Left lung (tissue), 10 donors: ENCODE measurements around the gene TMEM244. TPM values are rescaled to one million over a fixed set of nuclear protein-coding genes. Genes with fewer than 3 reads are reported as not detected.

ENCODE experiments used
- ATAC-seq: fragments of 200-7000 bp; cut with Tn5 transposase; one replicate; pipeline ENCODE4 v1.9.1; 2020; ENCODE audit warnings: moderate library complexity
- DNase-seq, 4 donors: peaks; one replicate each; pipeline ENCODE4 v3.0.0-alpha.2; 2013 to 2020
- H3K27ac ChIP-seq, 2 donors: fragments of 200-600 bp; sonication (generic) in 1 of 2; one replicate each; pipeline versions ENCODE4 v1.5.0 to v1.8.0; 2020 to 2021
- H3K27me3 ChIP-seq, 2 donors: fragments of 200-600 bp; sonication (generic) in 1 of 2; one replicate each; pipeline versions ENCODE4 v1.5.0 to v1.8.0; 2020 to 2021
- H3K36me3 ChIP-seq, 2 donors: fragments of 200-600 bp; sonication (generic) in 1 of 2; one replicate each; pipeline versions ENCODE4 v1.5.0 to v1.8.0; 2020 to 2021
- H3K4me1 ChIP-seq, 2 donors: fragments of 200-600 bp; one replicate each; pipeline ENCODE4 v1.8.0; 2021
- H3K4me3 ChIP-seq, 2 donors: fragments of 200-600 bp; sonication (generic) in 1 of 2; one replicate each; pipeline versions ENCODE4 v1.5.0 to v1.8.0; 2020 to 2021; ENCODE audit warnings: mild to moderate bottlenecking in 1 of 2
- H3K9me3 ChIP-seq, 2 donors: fragments of 200-600 bp; sonication (generic) in 1 of 2; one replicate each; pipeline versions ENCODE4 v1.5.0 to v1.8.0; 2020 to 2021
- CTCF ChIP-seq, 2 donors: fragments of 200-600 bp; sonication (generic) in 1 of 2; IDR thresholded peaks; one replicate each; pipeline versions ENCODE4 v1.5.0 to v1.8.0; 2021; ENCODE audit warnings: antibody characterized with exemption in 2 of 2
- intact Hi-C, 2 donors: fragments of 100-400 bp; cut with DNase I; formaldehyde crosslinking; loops; one replicate each; pipeline versions ENCODE4 v1.11.2 to v1.14.2; 2022
- polyA plus RNA-seq, 6 donors: library from polyadenylated mRNA; unstranded; fragments of 120-200 nt; gene quantifications; one replicate each; pipeline ENCODE4 v1.2.1, GENCODE V29; 2013; ENCODE audit not compliant: insufficient read length in 6 of 6
- total RNA-seq, 2 donors: library from RNA; stranded (reverse); fragmentation: NEBNext Ultra II Directional; extraction: Animal tissue kit (Norgen Biotek cat#: 25700); gene quantifications; one replicate each; pipeline ENCODE4 v1.2.1, GENCODE V29; 2021
- donor health status: DM: no; HTN: yes; CAD: no.
- donor health status: DM: no; HTN: no; CAD: no.

TMEM244 gene
- total and polyA plus RNA-seq, 8 donors = not detected

GRCh38 chr6:129903082-129903481 is 42.0 kb upstream of the TMEM244 start:
- Histone ChIP-seq H3K27me3 (no peaks in the 10 kb centered on the region), H3K9me3 (no peaks in the 10 kb centered on the region), H3K27ac (no peak overlapping the region), H3K4me1 (no peaks in the 10 kb centered on the region), H3K4me3 (no peak overlapping the region), H3K36me3 (no peaks in the 10 kb centered on the region)
- no peak for ATAC-seq
- intact Hi-C loops = loop anchor here in 1 of 2 donors (10.0 kb wide), 1 partner anchor 122 kb away; no protein-coding TSS in a partner anchor
- DNase-seq = no peak
- TF ChIP-seq CTCF (IDR thresholded peaks at IDR 0.05) = no peak

- no peaks in the 10 kb centered on the region for H3K36me3 ChIP-seq
- DNase-seq (no peak), ATAC-seq (no peak)
- no peaks in the 10 kb centered on the region for H3K27me3 ChIP-seq
- no peak for TF ChIP-seq CTCF (IDR thresholded peaks at IDR 0.05)
- no peak overlapping the region for H3K27ac ChIP-seq
- H3K9me3 ChIP-seq = no peaks in the 10 kb centered on the region
- no peaks in the 10 kb centered on the region for H3K4me1 ChIP-seq
- H3K4me3 ChIP-seq = no peak overlapping the region
- intact Hi-C loops = loop anchor here in 1 of 2 donors (10.0 kb wide), 1 partner anchor 122 kb away; no protein-coding TSS in a partner anchor
Measured at GRCh38 chr6:129902681-129903080, 41.6 kb upstream of the TMEM244 start.

- Histone ChIP-seq H3K9me3 (no peaks in the 10 kb centered on the region), H3K4me3 (no peak overlapping the region), H3K36me3 (no peaks in the 10 kb centered on the region), H3K27ac (no peak overlapping the region), H3K27me3 (no peaks in the 10 kb centered on the region), H3K4me1 (no peaks in the 10 kb centered on the region)
- TF ChIP-seq CTCF (IDR thresholded peaks at IDR 0.05) = no peak
- intact Hi-C loops = loop anchor here in 1 of 2 donors (10.0 kb wide), 1 partner anchor 123 kb away; no protein-coding TSS in a partner anchor
- DNase-seq = no peak
- no peak for ATAC-seq
Measured at GRCh38 chr6:129901910-129902309, 40.8 kb upstream of the TMEM244 start.

GRCh38 chr6:129895692-129896091 is 34.6 kb upstream of the TMEM244 start:
- H3K36me3 ChIP-seq = no peaks in the 10 kb centered on the region
- H3K27me3 ChIP-seq = no peaks in the 10 kb centered on the region
- intact Hi-C loops = no loop called here
- no peaks in the 10 kb centered on the region for H3K9me3 ChIP-seq
- no peak for ATAC-seq
- H3K27ac ChIP-seq = no peak overlapping the region
- H3K4me1 ChIP-seq = no peaks in the 10 kb centered on the region
- no peak overlapping the region for H3K4me3 ChIP-seq
- TF ChIP-seq CTCF (IDR thresholded peaks at IDR 0.05) = no peak
- no peak for DNase-seq

- H3K4me1 ChIP-seq = no peaks in the 10 kb centered on the region
- no peaks in the 10 kb centered on the region for H3K36me3 ChIP-seq
- TF ChIP-seq CTCF (IDR thresholded peaks at IDR 0.05) = no peak
- intact Hi-C loops = no loop called here
- ATAC-seq (no peak), DNase-seq (no peak)
- H3K4me3 ChIP-seq = no peak overlapping the region
- H3K27ac ChIP-seq = no peak overlapping the region
- no peaks in the 10 kb centered on the region for H3K9me3 ChIP-seq
- no peaks in the 10 kb centered on the region for H3K27me3 ChIP-seq
Measured at GRCh38 chr6:129894921-129895320, 33.8 kb upstream of the TMEM244 start.
